Common myeloid progenitor, CD34-positive (primary cell): Measurements from ENCODE around the gene SUPV3L1.
"Not testable (repeated sequence)": the region's sequence is repeated elsewhere in the genome, so short reads cannot be mapped to it uniquely, and the experiment has no call there.

Experiments used
- CTCF ChIA-PET: fragments of 350-600 bp; sonication (Branson Sonifier 250); formaldehyde crosslinking; loops from one replicate; lab custom pipeline; 2021; ENCODE audit warnings: antibody characterized with exemption; lab: Charles Lee
- POLR2A ChIA-PET: fragments of 350-600 bp; sonication (Branson Sonifier 250); formaldehyde crosslinking; loops from one replicate; lab custom pipeline; 2021; ENCODE audit warnings: antibody characterized with exemption; lab: Charles Lee
- DNase-seq, 3 donors: peaks; one replicate each; pipeline versions ENCODE4 v3.0.0 to v3.0.0-alpha.2; 2013
- H3K27ac ChIP-seq, 2 experiments: 1 replicate in 1 of 2; 2 replicates in 1 of 2; pipeline ENCODE4 v1.7.0; 2013; ENCODE audit warnings: inconsistent platforms in 2 of 2, low read length in 2 of 2, mild to moderate bottlenecking in 2 of 2, low read depth in 1 of 2, moderate library complexity in 1 of 2; ENCODE audit not compliant: severe bottlenecking in 2 of 2, insufficient read depth in 1 of 2, poor library complexity in 1 of 2
- H3K27me3 ChIP-seq, 5 experiments: replicated peaks in 2 of 5; 1 replicate in 3 of 5; 2 replicates in 2 of 5; pipeline versions ENCODE4 v1.6.1 to v1.7.0; 2013; ENCODE audit warnings: low read length in 4 of 5, mild to moderate bottlenecking in 2 of 5, moderate library complexity in 2 of 5, inconsistent platforms in 1 of 5; ENCODE audit not compliant: insufficient read depth in 5 of 5, control insufficient read depth in 4 of 5
- H3K36me3 ChIP-seq, 4 experiments: 1 replicate in 2 of 4; 2 replicates in 2 of 4; pipeline versions ENCODE4 v1.6.1 to v1.7.0; 2013; ENCODE audit warnings: low read length in 3 of 4, control low read depth in 1 of 4, mild to moderate bottlenecking in 1 of 4; ENCODE audit not compliant: control insufficient read depth in 4 of 4, insufficient read depth in 4 of 4
- H3K4me1 ChIP-seq, 4 experiments: 1 replicate in 3 of 4; 2 replicates in 1 of 4; pipeline versions ENCODE4 v1.6.1 to v1.7.1; 2013; ENCODE audit warnings: low read length in 3 of 4, mild to moderate bottlenecking in 3 of 4, control low read depth in 1 of 4, inconsistent platforms in 1 of 4, moderate library complexity in 1 of 4; ENCODE audit not compliant: control insufficient read depth in 4 of 4, insufficient read depth in 4 of 4; ENCODE audit errors: control extremely low read depth in 1 of 4
- H3K4me3 ChIP-seq, 7 experiments: 1 replicate in 4 of 7; 2 replicates in 3 of 7; pipeline versions ENCODE4 v1.5.1 to v1.7.0; 2013; ENCODE audit warnings: mild to moderate bottlenecking in 7 of 7, low read length in 6 of 7, moderate library complexity in 6 of 7, inconsistent platforms in 2 of 7, low read depth in 2 of 7, control low read depth in 1 of 7; ENCODE audit not compliant: insufficient read depth in 4 of 7, control insufficient read depth in 1 of 7; ENCODE audit errors: extremely low read depth in 1 of 7
- H3K9me3 ChIP-seq, 5 experiments: 1 replicate in 4 of 5; 2 replicates in 1 of 5; pipeline versions ENCODE4 v1.6.1 to v1.7.1; 2013; ENCODE audit warnings: low read length in 4 of 5, mild to moderate bottlenecking in 2 of 5, inconsistent platforms in 1 of 5, low read depth in 1 of 5, moderate library complexity in 1 of 5; ENCODE audit not compliant: control insufficient read depth in 4 of 5, insufficient read depth in 2 of 5; ENCODE audit errors: control extremely low read depth in 1 of 5
- whole genome bisulfite sequencing: methylation state at CpG from one replicate; pipeline ENCODE4 v1.1.5; 2013; ENCODE audit not compliant: insufficient coverage; 5-methylcytosine and 5-hydroxymethylcytosine counted together

SUPV3L1 gene

GRCh38 chr10:69247313-69247710, 67.3 kb downstream of the SUPV3L1 start:
- Histone ChIP-seq H3K27me3 (no peaks in the 10 kb centered on the region), H3K36me3 (no peaks in the 10 kb centered on the region), H3K27ac (no peak overlapping the region), H3K9me3 (no peaks in the 10 kb centered on the region), H3K4me3 (no peak overlapping the region), H3K4me1 (no peaks in the 10 kb centered on the region)
- POLR2A ChIA-PET, result no interaction called here
- no peak for DNase-seq
- CTCF ChIA-PET, result interaction anchor here (1.0 to 1.3 kb wide), 2 partner anchors 9 to 144 kb away, joined by 3 read pairs; no protein-coding TSS in a partner anchor
- 100% methylated on average over 13 of the region's 13 CpGs for WGBS

DNA sequence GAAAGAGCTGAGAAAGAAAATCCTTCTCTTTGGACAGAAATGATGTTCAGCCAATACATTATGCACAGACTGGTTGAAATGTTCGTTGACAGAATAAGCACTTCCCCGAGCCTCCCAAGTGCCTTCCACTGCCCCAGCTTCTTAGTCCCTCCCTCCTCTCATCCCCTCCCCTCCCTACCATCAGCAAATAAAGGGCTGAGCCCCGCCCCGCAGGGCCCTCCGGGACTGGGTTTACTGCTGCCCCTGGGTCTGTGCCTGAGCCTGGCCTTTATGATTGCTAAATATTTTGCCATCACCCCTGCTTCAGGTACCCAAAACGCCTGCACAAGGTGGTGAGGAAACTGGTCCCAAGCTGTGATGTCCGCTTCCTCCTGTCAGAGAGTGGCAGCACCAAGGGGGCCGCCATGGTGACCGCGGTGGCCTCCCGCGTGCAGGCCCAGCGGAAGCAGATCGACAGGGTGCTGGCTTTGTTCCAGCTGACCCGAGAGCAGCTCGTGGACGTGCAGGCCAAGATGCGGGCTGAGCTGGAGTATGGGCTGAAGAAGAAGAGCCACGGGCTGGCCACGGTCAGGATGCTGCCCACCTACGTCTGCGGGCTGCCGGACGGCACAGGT, 68.2 kb downstream of the SUPV3L1 start:
- no peak for DNase-seq
- 96% methylated on average over 20 of the region's 24 CpGs for WGBS
- no peaks in the 10 kb centered on the region for H3K4me1 ChIP-seq
- CTCF ChIA-PET, result interaction anchor here (1.3 kb wide), 1 partner anchor 10 kb away, joined by 3 read pairs; no protein-coding TSS in a partner anchor
- POLR2A ChIA-PET, result no interaction called here
- H3K27me3 ChIP-seq, result no peaks in the 10 kb centered on the region
- no peak overlapping the region for H3K4me3 ChIP-seq
- H3K27ac ChIP-seq, result no peak overlapping the region
- no peaks in the 10 kb centered on the region for H3K9me3 ChIP-seq
- H3K36me3 ChIP-seq, result no peaks in the 10 kb centered on the region

DNA sequence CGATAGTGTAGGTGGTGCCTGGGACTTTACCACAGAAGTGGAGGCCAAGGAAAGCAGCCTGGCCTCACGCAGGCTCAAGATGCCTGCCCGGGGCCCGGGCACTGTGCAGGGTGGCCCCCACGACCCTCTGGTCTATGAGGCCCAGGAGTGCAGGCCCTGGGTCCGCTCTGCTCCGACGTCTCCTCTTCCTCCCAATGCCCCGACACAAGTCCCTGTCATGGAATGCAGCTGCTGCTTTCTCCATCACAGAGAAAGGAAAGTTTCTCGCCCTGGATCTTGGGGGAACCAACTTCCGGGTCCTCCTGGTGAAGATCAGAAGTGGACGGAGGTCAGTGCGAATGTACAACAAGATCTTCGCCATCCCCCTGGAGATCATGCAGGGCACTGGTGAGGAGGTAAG, 70.0 kb downstream of the SUPV3L1 start:
- CTCF ChIA-PET, result interaction anchor here (1.3 kb wide), 1 partner anchor 14 kb away, joined by 3 read pairs; no protein-coding TSS in a partner anchor

DNA sequence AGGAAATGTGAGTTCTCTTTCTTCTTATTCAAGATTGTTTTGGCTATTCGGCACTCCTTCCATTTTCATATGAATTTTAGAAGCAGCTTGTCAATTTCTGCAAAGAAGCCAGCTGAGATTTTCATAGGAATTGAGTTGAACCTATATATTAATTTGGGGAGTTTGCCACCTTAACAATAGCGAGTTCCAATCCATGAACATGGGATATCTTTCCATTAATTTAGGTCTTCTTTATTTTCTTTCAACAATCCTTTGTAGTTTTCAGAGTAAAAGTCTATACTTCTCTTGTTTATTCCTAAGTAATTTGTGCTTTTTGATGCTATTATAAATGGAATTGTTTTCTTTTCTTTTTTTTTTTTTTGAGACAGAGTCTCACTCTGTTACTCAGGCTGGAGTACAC, 71.4 kb downstream of the SUPV3L1 start:
- CTCF ChIA-PET, result interaction anchor here (1.3 kb wide), 1 partner anchor 15 kb away, joined by 3 read pairs; no protein-coding TSS in a partner anchor
- H3K27me3 ChIP-seq, result not testable (repeated sequence)
- no CpG with 5 or more reads among the region's 2 CpGs for WGBS

More for the DNA sequence above, 70.0 kb downstream of the SUPV3L1 start:
- POLR2A ChIA-PET, result no interaction called here
- 97% methylated on average over 14 of the region's 14 CpGs for WGBS
- H3K9me3 ChIP-seq, result no peaks in the 10 kb centered on the region
- H3K27ac ChIP-seq, result no peak overlapping the region
- no peaks in the 10 kb centered on the region for H3K4me1 ChIP-seq
- no peaks in the 10 kb centered on the region for H3K36me3 ChIP-seq
- no peak overlapping the region for H3K4me3 ChIP-seq
- no peak for DNase-seq
- no peaks in the 10 kb centered on the region for H3K27me3 ChIP-seq

DNA sequence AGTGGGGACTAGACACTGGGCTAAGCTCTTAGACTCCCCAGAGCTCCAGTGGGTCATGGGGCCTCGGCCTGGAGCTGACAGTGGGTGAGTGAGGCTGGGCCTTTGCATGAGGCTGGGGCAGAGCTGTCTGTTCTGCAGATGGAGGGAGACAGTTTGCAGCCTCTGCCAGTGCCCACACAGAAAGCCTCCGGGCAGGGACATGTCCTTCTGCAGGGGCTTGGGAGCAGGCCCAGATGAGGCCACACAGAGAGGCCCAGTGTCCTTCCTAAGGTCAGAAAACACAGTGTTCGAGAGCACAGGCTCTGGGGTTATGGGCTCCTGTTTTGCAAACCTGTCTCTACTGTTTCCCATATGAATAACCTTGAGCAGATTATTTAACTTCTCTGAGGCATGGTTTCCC, 73.1 kb downstream of the SUPV3L1 start:
- DNase-seq, result no peak
- ChIA-PET CTCF (interaction anchor here (0.6 kb wide), 1 partner anchor 10 kb away, joined by 3 read pairs; no protein-coding TSS in a partner anchor), POLR2A (no interaction called here)
- Histone ChIP-seq H3K4me1 (no peaks in the 10 kb centered on the region), H3K4me3 (no peak overlapping the region), H3K27ac (no peak overlapping the region), H3K36me3 (no peaks in the 10 kb centered on the region), H3K9me3 (no peaks in the 10 kb centered on the region), H3K27me3 (no peaks in the 10 kb centered on the region)
- 94% methylated on average over 2 of the region's 3 CpGs for WGBS

More for the DNA sequence above, 71.4 kb downstream of the SUPV3L1 start:
- DNase-seq, H3K4me3 ChIP-seq, POLR2A ChIA-PET, H3K9me3 ChIP-seq, H3K36me3 ChIP-seq, H3K27ac ChIP-seq, H3K4me1 ChIP-seq: not testable (repeated sequence)

DNA sequence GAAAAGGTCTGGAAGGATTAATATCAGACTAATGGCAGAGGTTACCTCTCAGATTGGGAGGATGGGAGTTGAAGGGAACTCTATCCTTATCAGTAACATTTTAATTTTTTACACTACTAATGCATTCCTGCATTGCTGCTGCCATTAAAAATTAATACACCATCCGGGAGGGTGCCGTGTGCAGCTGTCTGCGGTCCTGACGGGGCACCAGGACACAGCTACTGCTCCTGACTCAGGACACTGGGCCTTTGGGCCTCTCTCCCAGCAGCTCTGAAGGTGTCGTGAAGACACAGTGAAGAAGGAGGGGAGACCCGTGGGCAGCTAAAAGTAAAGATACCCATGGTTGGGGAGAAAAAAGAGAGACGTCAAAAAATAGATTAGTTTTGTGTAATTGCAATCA, 74.8 kb downstream of the SUPV3L1 start:
- H3K27ac ChIP-seq, result no peak overlapping the region
- peaks cover 0 to 2% (median 0%) of the 10 kb centered on the region in 5 experiments for H3K9me3 ChIP-seq
- POLR2A ChIA-PET, result no interaction called here
- H3K27me3 ChIP-seq, result no peaks in the 10 kb centered on the region
- CTCF ChIA-PET, result no interaction called here
- no peak for DNase-seq
- WGBS, result 88% methylated on average over 4 of the region's 7 CpGs
- no peaks in the 10 kb centered on the region for H3K36me3 ChIP-seq
- no peaks in the 10 kb centered on the region for H3K4me1 ChIP-seq
- H3K4me3 ChIP-seq, result no peak overlapping the region
